Natural killer cell treated with Interleukin-12 subunit alpha and Interleukin-12 subunit beta and Interleukin-15 and Interleukin-18, amount 100 ng/mL, for 72 hours (primary cell): ENCODE measurements around the gene FAM186B. TPM values are rescaled to one million over a fixed set of nuclear protein-coding genes. Genes with fewer than 3 reads are reported as not detected.

Source experiments
- ATAC-seq, 2 donors: fragments of 150-1000 bp; cut with Tn5 transposase in 1 of 2; sonication (Bioruptor Pico), chemical (Tn5 transposase) in 1 of 2; 2 replicates each; pipeline ENCODE4 v1.10.0; 2021
- DNase-seq: peaks from one replicate; pipeline ENCODE4 v3.0.0; 2022; ENCODE audit warnings: low spot score
- H3K27ac Mint-ChIP-seq, 2 donors: 1 replicate in 1 of 2; 2 replicates in 1 of 2; pipeline ENCODE4 v1.8.0; 2022; ENCODE audit warnings: mixed read lengths in 2 of 2, mild to moderate bottlenecking in 1 of 2, moderate library complexity in 1 of 2
- H3K27me3 Mint-ChIP-seq, 2 donors: 1 replicate in 1 of 2; 2 replicates in 1 of 2; pipeline ENCODE4 v1.8.0; 2022; ENCODE audit warnings: mixed read lengths in 2 of 2
- H3K36me3 Mint-ChIP-seq: one replicate; pipeline ENCODE4 v1.8.0; 2022; ENCODE audit warnings: mixed read lengths
- H3K4me1 Mint-ChIP-seq, 2 donors: 1 replicate in 1 of 2; 2 replicates in 1 of 2; pipeline ENCODE4 v1.8.0; 2022; ENCODE audit warnings: low read depth in 2 of 2, mixed read lengths in 2 of 2, mild to moderate bottlenecking in 1 of 2
- H3K4me3 Mint-ChIP-seq: one replicate; pipeline ENCODE4 v1.8.0; 2022; ENCODE audit warnings: mixed read lengths
- H3K9me3 Mint-ChIP-seq: 2 replicates; pipeline ENCODE4 v1.8.0; 2022; ENCODE audit warnings: mixed read lengths
- total RNA-seq, 2 donors: library from RNA; stranded (reverse); gene quantifications; one replicate each; pipeline ENCODE4 v1.2.3, GENCODE V29; 2022

Gene FAM186B
- total RNA-seq, 2 donors from 2014 or later = 2.0 to 2.3 TPM

DNA sequence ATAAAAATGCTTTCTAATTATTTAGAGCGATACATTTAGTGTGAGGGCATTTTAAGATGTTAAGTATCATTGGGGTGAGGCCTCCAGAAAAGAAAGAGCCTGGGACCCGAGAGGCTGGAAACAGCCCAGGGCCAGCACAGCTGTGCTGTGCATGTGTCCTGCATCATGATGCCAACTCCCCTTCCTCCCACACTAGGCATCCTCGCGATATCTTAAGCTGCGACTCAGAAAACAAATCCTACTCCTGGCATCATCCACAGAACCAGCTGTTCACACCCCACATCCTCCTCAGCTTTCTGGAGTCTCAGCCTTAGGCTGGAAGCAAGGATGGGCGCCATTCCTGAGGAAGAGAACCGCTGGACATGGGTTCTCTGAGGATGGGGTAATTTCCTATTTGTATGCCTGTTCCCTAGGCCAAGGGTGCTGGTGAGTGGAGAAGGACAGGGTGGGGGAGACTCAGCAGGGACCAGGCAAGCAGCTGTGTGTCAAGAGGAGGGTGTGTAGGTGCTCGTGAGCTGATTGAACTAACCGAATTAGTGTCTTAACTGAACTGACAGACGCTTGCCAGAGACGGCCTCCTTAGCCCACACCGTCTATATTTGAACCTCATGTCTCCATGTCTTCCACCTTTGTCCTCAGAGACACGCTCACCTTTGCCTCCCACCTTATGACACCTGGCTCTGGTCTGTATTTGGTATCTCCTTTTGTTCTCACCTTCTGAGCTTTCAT lies 21.9 kb downstream of the FAM186B start:
- no peak for DNase-seq
- Mint-ChIP-seq H3K4me3 (no peak overlapping the region), H3K4me1 (peaks cover 6 to 8% of the 10 kb centered on the region in 2 donors), H3K36me3 (no peaks in the 10 kb centered on the region), H3K9me3 (no peaks in the 10 kb centered on the region), H3K27ac (no peak overlapping the region), H3K27me3 (no peaks in the 10 kb centered on the region)
- ATAC-seq = no peak

DNA sequence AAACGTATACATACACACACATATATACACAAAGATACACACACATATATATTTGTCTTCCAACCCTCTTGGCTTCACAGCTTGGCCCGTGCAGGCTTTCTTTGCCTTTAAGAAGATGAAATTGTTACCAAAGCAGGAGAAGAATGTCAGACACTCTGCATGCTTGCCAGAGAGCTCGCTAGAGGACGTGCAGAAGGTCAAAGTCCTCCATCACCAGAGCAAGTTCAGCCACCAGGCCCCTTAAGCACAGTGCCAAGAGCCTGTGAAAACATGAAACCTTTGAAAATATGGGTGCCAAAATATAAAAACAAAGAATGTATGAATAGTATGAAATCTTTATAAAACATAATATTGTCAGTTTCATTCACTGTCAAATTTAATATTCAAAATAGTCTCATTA lies 22.6 kb downstream of the FAM186B start:
- ATAC-seq (no peak), DNase-seq (no peak)
- H3K4me1 Mint-ChIP-seq = peaks cover 6 to 8% of the 10 kb centered on the region in 2 donors
- no peaks in the 10 kb centered on the region for H3K27me3 Mint-ChIP-seq
- H3K4me3 Mint-ChIP-seq = no peak overlapping the region
- H3K36me3 Mint-ChIP-seq = no peaks in the 10 kb centered on the region
- H3K9me3 Mint-ChIP-seq = no peaks in the 10 kb centered on the region
- H3K27ac Mint-ChIP-seq = no peak overlapping the region

DNA sequence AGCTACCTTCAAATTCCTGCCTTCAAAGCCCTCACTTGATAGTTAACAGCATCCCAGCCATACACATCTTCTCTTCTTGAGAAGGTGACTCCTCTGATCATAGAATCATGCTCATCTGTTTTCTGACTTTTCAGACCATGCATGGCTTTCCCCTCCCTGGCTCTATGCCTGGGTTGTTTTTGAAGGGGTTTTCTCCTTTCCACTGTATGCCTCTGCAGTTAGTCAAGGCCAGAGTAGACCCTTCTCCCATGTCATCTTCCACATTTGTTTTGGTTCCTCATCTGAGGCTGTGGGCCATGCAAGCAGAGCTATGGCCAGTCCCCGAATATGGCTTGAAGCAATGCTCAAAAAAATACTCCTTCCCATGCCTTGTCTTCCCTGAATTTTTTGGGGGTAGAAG lies 23.2 kb downstream of the FAM186B start:
- Mint-ChIP-seq H3K9me3 (no peaks in the 10 kb centered on the region), H3K27ac (no peak overlapping the region), H3K36me3 (no peaks in the 10 kb centered on the region), H3K27me3 (no peaks in the 10 kb centered on the region), H3K4me1 (peaks cover 6 to 8% of the 10 kb centered on the region in 2 donors), H3K4me3 (no peak overlapping the region)
- ATAC-seq (no peak), DNase-seq (no peak)

DNA sequence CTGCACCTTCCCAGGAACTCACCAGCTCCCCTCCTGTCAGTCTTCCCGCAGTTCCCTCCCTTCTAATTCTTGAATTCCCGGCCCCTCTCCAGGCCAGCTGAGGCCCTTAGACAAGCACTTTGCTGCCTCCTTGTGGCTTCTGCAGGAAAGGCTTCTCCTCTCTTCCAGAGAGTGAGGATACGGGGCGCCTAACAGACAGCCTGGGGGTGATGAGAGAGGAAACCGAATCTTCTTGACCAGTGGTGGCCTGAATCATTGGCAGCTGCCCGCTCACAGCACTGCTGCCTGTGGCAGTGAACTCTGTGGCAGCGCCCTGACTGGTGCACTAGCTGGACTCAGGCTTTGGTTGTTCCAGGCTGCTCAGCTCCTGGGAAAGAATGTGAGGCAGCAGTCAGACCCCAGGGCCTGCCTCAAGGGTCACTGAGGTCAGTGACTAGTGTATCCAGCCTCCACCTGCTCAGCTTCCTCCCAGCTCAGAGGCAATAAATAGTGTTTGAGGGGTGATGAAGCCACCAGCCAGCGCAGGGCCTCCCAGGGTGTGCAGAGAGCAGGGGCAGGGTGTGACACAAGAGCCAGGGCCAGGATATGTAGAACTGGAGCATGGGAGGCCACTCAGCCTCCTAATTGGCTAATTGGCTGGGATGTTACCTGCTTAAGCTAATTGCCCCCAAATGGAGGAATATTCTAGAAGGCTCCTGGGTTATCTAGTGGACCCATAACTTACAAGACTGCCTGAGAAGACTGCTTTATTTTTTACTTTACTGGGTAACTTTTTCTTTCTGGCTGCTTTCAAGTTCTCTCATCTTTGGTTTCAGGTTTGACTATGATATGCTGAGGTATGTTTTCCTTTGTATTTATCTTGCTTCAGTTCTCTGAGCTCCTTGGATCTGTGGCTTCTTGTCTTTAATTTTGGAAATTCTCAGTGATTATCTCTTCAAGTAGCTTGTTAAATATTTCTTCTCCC lies 24.6 kb downstream of the FAM186B start:
- H3K27me3 Mint-ChIP-seq = no peaks in the 10 kb centered on the region
- H3K36me3 Mint-ChIP-seq = no peaks in the 10 kb centered on the region
- DNase-seq (peak; percentile 70), ATAC-seq (peak; percentile 69 to 75)
- H3K9me3 Mint-ChIP-seq = no peaks in the 10 kb centered on the region
- no peak overlapping the region for H3K4me3 Mint-ChIP-seq
- no peak overlapping the region for H3K27ac Mint-ChIP-seq
- peaks cover 6 to 8% of the 10 kb centered on the region in 2 donors for H3K4me1 Mint-ChIP-seq

DNA sequence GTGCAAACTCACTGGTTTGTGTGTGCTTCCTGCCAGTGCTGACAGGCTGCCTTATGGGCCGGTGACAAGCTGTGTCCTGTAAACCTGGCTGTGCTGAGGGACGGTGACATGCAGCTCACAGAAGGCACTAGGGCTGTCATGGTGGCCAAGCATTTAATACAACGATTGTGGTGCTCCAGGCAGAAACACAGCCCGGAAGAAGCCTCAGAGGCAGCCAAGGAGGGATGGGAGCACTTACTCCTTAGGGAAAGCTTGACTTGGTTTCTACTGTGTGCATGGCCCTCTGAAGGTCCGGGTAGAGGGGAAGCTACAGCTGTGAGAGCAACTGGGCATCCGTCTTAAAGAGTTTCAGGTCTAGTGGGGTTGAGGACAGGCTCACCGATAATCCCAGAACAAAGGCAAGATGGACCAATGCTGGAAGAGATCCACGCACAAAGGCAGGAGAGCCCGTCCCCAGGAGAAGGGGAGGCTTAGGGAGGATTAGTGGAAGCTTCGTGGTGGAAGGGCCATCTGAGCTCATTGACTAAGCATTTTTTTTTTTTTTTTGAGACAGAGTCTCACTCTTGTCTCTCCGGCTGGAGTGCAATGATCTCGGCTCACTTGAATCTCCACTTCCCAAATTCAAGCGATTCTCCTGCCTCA lies 26.8 kb downstream of the FAM186B start:
- peaks cover 6 to 8% of the 10 kb centered on the region in 2 donors for H3K4me1 Mint-ChIP-seq
- no peak for ATAC-seq

DNA sequence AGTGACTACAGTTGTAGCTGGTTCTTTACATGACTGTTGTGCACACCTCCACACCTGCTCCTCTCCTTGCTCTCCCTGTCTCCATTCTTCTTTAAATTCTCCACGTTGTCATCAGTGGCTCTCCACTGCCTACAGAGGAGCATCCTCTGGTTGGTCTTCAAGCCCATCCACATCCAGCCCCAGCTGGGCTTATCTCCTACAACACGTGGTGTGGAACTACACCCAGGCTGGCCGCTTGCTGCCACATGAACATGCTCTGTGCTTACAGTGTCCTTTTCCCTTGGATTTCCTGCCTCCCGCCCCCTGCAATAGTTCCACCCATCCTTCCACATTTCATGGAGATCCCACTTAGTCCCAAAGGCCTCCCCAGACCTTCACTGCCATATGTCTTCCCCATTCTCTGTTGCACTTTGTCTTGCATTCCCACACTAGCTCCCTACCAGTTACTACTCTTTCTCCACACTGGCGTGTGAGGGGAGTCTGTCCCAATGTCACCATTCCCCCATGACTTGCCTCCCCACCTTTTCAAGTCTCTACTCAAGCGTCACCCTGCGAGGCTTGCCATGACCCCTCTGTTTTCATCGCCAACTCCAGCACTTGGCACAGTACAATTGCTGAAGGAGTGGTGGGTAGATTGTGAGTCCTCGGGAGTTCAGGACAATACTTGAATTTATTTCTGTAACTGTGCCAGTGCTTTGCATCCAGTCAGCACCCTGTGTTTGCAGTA lies 27.7 kb downstream of the FAM186B start:
- DNase-seq (no peak), ATAC-seq (no peak)
- peaks cover 6 to 8% of the 10 kb centered on the region in 2 donors for H3K4me1 Mint-ChIP-seq
- no peaks in the 10 kb centered on the region for H3K9me3 Mint-ChIP-seq
- no peaks in the 10 kb centered on the region for H3K27me3 Mint-ChIP-seq
- H3K4me3 Mint-ChIP-seq = no peak overlapping the region
- no peaks in the 10 kb centered on the region for H3K36me3 Mint-ChIP-seq
- no peak overlapping the region for H3K27ac Mint-ChIP-seq

More for the DNA sequence above, 26.8 kb downstream of the FAM186B start:
- DNase-seq = no peak
- no peak overlapping the region for H3K4me3 Mint-ChIP-seq
- H3K9me3 Mint-ChIP-seq = no peaks in the 10 kb centered on the region
- H3K27me3 Mint-ChIP-seq = no peaks in the 10 kb centered on the region
- H3K27ac Mint-ChIP-seq = no peak overlapping the region
- no peaks in the 10 kb centered on the region for H3K36me3 Mint-ChIP-seq

DNA sequence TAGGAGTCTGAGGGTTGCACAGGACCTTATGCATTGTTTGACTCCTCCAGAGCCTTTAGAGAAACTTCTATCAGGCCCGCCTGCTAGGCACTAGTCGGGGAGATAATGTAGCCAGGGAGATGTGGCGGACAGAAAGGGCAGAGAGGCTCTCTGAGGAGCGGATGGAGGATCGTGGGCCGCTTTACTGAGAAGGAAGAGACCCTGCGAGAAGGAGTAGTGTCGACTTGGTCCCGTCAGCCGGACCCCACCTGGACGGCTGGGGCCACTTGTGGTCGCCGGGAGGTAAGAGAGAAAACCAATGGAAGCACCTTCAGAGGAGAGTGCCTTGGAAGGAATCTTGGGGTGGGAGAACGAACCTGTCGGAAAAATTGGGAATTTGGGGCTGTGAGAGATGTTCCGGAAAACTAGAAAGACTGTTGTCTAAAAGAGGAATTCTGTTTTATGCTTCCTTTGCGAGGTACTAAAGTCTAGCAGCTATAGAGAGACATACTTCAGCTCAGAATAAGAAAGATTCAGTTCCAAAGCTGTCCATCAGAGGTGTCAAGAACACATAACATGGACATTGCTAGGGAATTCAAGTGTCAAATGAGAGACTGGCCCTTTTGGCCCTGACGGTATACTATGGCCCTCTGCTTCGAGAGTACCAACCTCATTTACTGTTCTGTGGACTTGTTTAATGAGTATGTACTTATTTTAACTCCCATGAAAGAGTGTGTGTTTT lies 36.8 kb downstream of the FAM186B start:
- ATAC-seq (peak; percentile 6 to 16), DNase-seq (no peak)
- Mint-ChIP-seq H3K9me3 (no peaks in the 10 kb centered on the region), H3K4me1 (peaks cover 42 to 48% of the 10 kb centered on the region in 2 donors), H3K27ac (peak overlapping the region; percentile 95 to 99), H3K4me3 (peak overlapping the region; percentile 98), H3K36me3 (peaks cover 6% of the 10 kb centered on the region), H3K27me3 (no peaks in the 10 kb centered on the region)

DNA sequence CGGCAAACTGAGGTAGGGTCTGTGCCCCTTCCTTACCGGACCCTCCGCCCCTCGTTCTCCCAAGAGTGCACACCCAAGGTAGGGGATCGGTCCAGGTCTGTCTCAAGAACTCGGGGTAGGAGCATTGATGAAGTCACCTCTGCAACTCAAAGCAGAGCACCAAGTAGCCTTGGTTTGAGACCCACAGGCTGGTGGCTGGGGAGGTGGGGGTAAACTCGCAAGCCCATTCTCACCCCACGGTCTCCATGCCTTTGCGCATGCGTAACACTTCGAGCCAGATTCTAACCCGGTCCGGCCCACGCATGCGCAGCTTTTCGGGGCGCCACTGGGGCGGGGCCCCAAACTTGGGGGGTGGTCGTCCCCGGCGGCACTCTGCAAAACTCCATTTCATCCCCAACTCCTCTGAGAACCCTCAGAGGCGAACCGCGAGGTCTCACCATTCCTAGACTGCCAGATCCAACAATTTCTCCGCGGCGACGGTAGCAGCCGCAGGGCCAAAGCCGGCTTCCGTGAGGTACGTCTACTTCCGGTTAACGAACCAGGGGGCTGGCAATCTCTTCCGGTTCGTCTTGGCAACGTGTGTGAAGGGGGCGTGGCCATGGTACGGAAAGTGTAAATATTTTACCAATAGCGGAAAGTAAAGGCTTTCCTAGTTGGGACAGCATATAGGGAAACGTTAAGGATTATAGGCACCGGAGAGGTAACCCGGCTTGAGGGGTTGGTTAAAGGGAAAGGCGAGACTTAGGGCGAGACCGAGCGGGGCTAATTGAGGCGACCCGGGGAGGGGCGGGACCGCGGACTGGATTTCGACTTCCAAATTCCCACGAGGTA lies 37.6 kb downstream of the FAM186B start, which contains the start of gene MCRS1:
TSS of gene MCRS1 (minus strand) at position 532 of the 831 bp plus-strand sequence. CDS start 1,411 bp downstream, outside the sequence.
- H3K27me3 Mint-ChIP-seq = no peaks in the 10 kb centered on the region
- peak within 1 kb of the TSS; percentile 98 for H3K4me3 Mint-ChIP-seq
- H3K27ac Mint-ChIP-seq = peak within 1 kb of the TSS; percentile 95 to 99
- peaks cover 42 to 48% of the 10 kb centered on the region in 2 donors for H3K4me1 Mint-ChIP-seq
- peak; percentile 92 for DNase-seq
- H3K36me3 Mint-ChIP-seq = peaks cover 6% of the 10 kb centered on the region
- no peaks in the 10 kb centered on the region for H3K9me3 Mint-ChIP-seq
- ATAC-seq = peak; percentile 89 to 95

DNA sequence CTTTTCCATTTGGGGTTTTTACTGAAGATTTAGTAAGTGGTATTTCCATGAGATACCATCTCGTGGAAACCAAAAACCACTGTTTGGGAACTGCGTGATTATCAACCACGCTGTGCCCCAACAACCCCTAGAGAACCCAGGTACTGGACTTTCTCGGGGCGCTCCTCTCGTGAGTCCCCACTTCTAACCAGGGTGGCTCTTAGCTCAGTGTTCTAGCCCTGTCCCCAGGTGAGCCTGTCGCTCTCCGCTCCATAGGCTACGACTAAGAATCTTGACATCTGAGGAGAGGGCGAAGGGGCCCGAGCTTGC lies 38.2 kb downstream of the FAM186B start:
- ATAC-seq = peak in 1 of 2 donors; percentile 10
- no peaks in the 10 kb centered on the region for H3K27me3 Mint-ChIP-seq

DNA sequence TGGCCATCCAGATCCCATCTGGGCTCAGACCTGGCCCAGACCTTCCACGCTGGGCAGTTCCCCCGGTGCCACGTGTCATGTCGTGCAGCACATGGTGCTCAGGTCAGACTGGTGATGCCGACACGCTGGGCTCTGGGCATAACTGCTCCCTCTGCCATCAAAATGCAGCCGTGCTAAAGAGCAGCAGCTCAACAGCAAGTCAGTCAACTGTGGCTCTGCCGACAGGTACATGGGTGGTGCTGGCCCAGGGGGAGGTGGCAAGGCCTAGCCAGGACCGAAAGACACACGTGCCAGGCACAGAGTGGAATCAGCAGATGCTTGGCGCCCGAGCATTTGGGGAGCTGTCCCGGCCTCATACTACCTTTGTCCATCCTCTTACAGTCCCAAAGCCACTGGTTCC lies 39.1 kb downstream of the FAM186B start:
- H3K4me1 Mint-ChIP-seq = peaks cover 38 to 50% of the 10 kb centered on the region in 2 donors
- H3K36me3 Mint-ChIP-seq = peaks cover 10% of the 10 kb centered on the region
- DNase-seq (no peak), ATAC-seq (no peak)
- no peaks in the 10 kb centered on the region for H3K9me3 Mint-ChIP-seq
- H3K4me3 Mint-ChIP-seq = peak overlapping the region; percentile 8
- peak overlapping the region; percentile 28 to 99 for H3K27ac Mint-ChIP-seq
- H3K27me3 Mint-ChIP-seq = no peaks in the 10 kb centered on the region

More for the DNA sequence above, 38.2 kb downstream of the FAM186B start:
- no peaks in the 10 kb centered on the region for H3K9me3 Mint-ChIP-seq
- H3K36me3 Mint-ChIP-seq = peaks cover 10% of the 10 kb centered on the region
- DNase-seq = no peak
- H3K4me1 Mint-ChIP-seq = peaks cover 42 to 49% of the 10 kb centered on the region in 2 donors
- peak overlapping the region; percentile 95 to 99 for H3K27ac Mint-ChIP-seq
- peak overlapping the region; percentile 98 for H3K4me3 Mint-ChIP-seq

DNA sequence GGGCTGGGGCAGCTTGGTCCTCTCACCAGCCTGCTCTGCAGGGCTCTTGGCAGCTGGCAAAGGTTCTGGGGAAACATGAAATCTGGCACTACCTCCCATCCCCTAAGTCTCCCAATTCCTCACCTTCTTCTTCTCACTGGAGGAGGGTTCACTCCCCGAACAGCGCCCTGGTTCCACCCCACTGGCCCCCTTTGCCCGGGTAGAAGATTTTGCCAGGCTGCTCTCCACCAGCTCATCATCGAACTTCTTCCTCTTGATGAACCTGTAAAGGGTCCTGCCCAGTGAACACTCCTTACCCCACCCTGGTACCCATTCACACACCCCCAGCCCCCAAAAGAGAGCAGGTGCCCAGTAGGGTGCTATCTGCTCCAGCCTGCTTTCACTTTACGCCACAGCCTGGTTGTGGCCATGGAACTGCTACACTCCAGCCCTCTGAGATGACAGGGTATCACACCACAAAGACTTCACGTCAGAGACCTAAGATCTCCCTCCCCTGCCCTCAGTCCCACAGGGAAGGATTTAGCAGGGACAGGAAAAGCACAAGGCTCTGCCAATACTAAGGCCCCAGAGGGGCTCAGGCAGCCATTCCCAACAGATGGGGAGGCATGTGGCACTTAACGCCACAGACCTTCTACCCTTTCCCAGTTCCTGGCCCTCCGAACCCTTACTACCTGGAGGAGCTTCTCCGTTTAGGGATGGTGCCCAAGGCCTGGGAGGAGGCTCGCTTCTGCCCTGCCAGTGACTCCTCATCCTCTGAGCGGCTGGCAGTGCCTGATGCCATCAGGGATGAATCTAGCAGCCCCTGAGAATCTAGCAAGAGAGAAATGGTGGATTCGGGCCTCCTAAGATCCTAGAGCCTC lies 39.8 kb downstream of the FAM186B start:
- Mint-ChIP-seq H3K27me3 (no peaks in the 10 kb centered on the region), H3K27ac (peak overlapping the region; percentile 28 to 53), H3K4me1 (peaks cover 34 to 48% of the 10 kb centered on the region in 2 donors), H3K4me3 (peak overlapping the region; percentile 48), H3K36me3 (peaks cover 10% of the 10 kb centered on the region), H3K9me3 (no peaks in the 10 kb centered on the region)
- no peak for DNase-seq
- ATAC-seq = peak in 1 of 2 donors; percentile 39
